HL-60 (cell line): ENCODE data around the gene PHKA1.

Experiments
- SPI1 ChIP-seq: IDR thresholded peaks from 2 replicates; pipeline ENCODE4 v1.6.1; 2012; ENCODE audit warnings: low read depth, mild to moderate bottlenecking, borderline replicate concordance
- TF ChIP-seq, protein P1 (sequence below): IDR thresholded peaks from one replicate; pipeline ENCODE4 v1.5.1; 2011; ENCODE audit warnings: low read length, control low read depth, inconsistent platforms; ENCODE audit not compliant: insufficient read depth

- TF ChIP-seq, protein P1, sequence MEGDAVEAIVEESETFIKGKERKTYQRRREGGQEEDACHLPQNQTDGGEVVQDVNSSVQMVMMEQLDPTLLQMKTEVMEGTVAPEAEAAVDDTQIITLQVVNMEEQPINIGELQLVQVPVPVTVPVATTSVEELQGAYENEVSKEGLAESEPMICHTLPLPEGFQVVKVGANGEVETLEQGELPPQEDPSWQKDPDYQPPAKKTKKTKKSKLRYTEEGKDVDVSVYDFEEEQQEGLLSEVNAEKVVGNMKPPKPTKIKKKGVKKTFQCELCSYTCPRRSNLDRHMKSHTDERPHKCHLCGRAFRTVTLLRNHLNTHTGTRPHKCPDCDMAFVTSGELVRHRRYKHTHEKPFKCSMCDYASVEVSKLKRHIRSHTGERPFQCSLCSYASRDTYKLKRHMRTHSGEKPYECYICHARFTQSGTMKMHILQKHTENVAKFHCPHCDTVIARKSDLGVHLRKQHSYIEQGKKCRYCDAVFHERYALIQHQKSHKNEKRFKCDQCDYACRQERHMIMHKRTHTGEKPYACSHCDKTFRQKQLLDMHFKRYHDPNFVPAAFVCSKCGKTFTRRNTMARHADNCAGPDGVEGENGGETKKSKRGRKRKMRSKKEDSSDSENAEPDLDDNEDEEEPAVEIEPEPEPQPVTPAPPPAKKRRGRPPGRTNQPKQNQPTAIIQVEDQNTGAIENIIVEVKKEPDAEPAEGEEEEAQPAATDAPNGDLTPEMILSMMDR, result no peak
- no peak for TF ChIP-seq SPI1
These were observed 2.7 kb upstream of the PHKA1 start for GRCh38 chrX:72716766-72717165.
